ENCODE results near the gene UBE2U.
A peak's percentile ranks its signal among the peaks of the same experiment; 100 is the strongest.
"Not testable (repeated sequence)": the region's sequence is repeated elsewhere in the genome, so short reads cannot be mapped to it uniquely, and the experiment has no call there.

UBE2U gene

DNA sequence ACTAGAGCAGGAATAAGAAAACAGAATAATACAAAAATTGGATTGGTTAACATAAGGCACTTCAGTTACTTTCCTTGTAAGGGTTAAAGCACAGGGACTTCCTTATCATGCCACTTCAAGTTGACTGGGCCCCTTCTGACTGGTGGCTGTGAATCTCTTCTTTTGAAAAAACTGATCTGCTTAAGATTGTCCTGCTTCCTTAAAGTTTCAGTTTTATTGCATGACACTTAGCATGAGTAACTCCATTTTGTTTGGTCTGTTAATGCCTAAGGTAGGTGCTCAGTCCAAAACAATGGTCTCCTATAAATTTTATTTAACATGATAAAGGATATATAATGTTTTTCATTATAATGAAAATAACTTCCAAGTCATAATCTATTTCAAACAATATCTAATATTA is 37.6 kb downstream of the UBE2U start:
- no peak for DNase-seq (ENCODE audit: low read depth)

DNA sequence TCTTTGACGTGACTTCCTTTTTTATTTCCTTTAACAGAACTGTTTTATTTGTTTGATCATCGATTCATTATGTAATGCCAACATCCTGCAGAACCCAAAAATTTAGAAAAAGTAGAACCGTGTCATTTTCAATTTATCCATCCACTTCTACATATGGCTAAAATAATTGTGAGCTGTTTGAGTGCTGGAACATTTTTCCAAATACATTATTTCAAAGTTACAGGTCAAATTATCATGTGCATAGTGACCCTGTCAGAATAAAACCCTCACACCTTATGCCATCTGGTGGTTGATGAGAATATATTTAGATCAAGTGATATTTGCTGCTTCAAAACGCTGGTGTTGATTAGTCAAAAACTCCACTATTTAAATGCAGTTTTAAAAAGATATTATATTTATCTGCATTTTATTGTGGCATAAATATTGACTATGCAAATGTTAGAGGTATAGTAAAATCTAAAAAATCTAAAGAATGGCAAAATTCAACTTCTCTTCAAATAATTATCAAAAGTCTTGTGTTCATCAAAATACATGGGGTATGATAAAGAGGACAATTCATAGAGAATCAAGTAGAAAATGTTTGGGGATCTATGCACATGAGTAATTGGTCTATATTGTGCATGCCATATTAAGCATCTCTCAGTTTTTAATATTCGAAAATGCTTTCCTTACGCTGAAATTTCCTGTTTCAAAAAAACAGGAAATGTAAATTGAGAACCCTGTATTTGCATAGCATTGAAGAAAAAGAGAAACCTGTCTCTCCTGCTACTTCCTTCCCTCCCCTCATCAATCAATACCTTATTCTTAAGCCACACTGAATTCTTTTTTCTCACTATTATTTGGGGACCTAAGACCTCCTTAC is 39.7 kb downstream of the UBE2U start:
- DNase-seq (ENCODE audit: low read depth), result no peak

DNA sequence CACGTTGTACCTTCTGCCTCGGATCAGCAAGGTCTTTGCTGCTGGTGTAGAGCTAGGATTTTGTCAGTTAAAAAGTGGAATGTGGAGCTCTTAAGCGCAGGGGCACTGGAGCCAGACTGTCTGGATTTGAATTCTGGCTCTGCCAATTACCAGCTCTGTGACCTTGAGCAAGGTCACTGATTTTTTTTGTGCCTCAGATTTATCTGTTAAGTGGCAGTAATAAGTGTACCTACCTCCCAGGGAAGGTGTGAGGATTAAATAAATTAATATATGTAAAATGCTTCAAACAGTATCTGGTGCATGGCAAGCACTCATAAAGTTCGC is 40.3 kb downstream of the UBE2U start:
- no peak for DNase-seq (ENCODE audit: low read depth)

DNA sequence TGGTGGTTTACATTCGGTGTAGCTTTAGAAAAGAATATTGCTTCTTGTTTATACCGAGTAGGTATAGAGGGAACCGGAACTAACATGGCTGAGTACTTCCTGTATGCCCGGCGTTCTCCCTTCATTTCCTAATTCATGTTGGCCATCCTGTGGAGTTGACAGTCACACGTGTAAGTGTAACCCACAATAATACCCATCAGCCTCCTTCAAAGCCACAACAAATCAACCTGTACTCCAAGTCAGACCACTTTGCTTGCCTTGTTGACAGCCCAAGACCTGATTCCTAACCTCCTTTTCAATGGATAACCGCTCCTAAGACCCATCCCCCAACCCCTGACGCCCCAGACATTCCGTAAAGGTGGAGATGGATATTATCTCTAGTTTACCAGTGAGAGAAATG is 42.1 kb downstream of the UBE2U start:
- no peak for DNase-seq (ENCODE audit: low read depth)

DNA sequence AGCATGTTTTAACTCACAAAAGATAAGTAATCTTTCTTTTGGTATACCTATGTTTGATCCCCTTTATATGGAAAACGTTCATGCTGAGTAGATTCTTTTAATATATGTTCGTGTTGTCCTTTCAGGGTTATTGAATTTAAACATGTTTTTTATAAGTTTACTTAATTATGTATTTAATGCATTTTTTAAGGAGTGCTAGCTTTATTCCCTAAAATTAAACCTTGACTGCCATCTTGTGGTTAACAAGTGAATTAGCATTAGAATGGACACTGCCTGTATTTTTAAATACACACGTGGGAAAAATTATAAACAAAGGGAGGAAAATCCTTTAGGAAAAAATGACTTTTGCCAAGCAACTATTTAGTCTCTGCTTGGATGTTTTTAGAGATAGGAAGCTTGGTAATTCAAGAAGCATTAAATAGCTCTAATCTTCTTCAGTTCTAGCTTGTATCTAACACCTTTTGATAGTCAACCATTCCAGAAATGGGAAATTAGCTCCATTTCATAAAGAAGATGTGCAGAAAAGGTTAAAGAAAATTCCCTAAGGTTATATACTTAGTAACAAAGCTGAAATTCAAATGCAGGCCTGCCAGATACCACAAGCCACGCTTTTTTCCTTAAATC is 43.0 kb downstream of the UBE2U start:
- no peak for DNase-seq (ENCODE audit: low read depth)

DNA sequence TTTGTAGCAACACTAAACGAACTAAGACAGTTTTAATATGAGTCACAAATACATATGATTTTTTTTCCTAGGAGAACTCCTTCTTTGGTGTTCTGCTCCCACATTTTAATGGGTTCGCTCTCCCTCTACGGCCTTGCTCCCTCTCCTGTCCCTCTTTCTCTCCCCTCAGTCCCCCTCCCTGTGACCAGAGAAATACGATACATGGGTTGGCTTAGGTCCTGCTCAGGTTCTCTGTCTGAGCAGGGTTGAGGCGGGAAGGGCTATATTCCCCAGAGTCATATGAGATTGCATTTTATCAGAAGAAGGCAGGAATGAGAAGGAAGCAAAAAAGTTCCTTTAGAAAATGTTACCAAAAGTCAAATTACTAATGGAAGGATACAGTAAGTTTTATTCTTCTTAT is 44.6 kb downstream of the UBE2U start:
- no peak for DNase-seq (ENCODE audit: low read depth)

DNA sequence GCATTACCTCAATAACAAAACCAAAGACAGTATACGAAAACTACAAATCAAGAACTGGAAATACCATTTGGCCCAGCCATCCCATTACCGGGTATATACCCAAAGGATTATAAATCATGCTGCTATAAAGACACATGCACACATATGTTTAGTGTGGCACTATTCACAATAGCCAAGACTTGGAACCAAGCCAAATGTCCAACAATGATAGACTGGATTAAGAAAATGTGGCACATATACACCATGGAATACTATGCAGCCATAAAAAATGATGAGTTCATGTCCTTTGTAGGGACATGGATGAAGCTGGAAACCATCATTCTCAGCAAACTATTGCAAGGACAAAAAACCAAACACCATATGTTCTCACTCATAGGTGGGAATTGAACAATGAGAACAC is 47.0 kb downstream of the UBE2U start:
- DNase-seq (ENCODE audit: low read depth), result not testable (repeated sequence)

DNA sequence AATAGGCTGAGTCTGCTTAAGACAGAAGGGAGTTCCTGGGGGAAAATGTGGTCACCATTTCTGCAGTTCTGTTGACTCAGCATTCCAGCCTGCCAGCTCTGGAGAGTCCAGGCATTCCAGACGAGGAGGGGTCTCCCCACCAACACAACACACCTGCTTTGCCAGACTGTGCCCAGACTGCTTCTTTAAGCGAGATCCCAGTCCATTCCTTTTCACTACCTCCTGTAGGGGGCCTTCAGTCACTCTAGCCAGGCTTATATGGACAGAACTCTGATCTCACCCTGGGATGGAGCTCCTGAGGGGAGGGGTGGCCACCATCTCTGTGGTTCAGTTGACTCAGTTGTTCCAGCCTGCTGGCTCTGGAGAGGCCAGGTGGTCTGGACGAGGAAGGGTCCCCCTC is 48.5 kb downstream of the UBE2U start:
- DNase-seq (ENCODE audit: low read depth), result no peak

DNA sequence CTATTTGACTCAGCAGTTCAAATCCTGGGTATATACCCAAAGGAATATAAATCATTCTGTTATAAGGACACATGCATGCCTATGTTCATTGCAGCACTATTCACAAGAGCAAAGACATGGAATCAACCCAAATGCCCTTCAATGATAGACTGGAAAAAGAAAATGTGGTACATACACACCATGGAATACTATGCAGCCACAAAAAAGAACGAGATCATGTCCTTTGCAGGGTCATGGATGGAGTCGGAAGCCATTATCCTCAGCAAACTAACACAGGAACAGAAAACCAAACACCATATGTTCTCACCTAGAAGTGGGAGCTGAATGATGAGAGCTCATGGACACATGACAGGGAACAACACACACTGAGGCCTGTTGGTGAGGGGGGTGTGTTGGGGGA is 53.8 kb downstream of the UBE2U start:
- not testable (repeated sequence) for DNase-seq (ENCODE audit: low read depth)

DNA sequence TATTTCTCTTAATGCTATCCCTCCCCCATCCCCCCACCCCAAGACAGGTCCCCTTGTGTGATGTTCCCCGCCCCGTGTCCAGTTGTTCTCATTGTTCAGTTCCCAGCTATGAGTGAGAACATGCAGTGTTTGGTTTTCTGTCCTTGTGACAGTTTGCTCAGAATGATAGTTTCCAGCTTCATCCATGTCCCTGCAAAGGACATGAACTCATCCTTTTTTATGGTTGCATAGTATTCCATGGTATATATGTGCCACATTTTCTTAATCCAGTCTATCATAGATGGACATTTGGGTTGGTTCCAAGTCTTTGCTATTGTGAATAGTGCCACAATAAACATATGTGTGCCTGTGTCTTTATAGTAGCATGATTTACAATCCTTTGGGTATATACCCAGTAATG is 55.0 kb downstream of the UBE2U start:
- DNase-seq (ENCODE audit: low read depth), result not testable (repeated sequence)

DNA sequence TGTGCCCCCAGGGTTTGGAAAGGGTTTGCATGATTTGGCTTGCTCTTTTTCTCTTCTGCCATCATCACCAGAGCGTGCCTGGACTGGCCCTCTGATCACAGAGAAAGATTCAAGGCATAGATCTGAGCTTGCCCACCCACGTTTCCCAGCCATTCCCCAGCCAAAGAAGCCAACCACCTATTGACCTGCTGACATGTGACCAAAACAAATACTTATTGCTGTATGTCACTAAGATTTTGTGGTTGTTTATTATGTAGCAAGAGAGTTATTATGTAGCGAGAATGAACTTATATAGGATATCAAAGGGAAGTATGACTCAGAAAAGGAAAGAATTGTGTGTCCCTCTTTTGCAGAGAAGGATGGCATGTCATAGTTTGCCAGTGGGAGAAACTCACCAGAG is 59.9 kb downstream of the UBE2U start:
- DNase-seq (ENCODE audit: low read depth), result no peak

DNA sequence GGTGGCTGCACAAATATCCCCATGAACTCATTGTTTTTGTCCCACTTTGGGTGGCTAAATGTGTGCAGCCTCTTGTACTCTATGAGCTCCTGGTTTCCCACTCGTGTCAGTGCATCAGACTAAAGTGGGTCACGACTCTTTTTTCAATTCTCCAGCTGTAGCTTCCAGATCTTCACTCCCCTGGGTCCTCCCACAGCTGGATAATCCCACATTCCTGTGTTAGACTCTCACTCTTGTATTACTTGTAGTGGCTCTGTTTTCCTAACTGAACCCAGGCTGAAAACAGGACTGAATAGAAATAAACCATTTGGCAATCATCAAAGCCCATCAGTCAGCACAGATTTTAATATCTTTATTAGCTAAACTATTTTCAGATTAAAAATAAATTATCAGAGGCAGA is 60.4 kb downstream of the UBE2U start:
- no peak for DNase-seq (ENCODE audit: low read depth)

DNA sequence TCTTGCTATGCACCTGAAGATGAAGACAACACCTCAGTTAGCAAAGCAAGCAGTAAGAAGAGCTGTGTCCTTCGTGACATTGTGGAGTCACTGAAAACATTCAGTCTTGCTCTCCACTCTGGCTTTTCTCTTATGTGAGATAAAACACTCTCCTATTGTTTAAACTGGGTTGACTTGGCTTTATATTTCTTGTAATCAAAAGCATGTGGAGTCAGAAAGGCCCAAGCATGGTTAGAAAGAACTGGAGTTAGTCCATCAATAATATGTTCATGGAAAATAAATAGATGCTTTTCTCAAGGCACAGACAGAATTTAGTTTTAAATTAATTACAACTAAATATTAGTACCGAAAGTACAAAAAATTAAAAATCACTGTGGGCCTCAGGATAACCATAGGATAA is 61.7 kb downstream of the UBE2U start:
- no peak for DNase-seq (ENCODE audit: low read depth)

DNA sequence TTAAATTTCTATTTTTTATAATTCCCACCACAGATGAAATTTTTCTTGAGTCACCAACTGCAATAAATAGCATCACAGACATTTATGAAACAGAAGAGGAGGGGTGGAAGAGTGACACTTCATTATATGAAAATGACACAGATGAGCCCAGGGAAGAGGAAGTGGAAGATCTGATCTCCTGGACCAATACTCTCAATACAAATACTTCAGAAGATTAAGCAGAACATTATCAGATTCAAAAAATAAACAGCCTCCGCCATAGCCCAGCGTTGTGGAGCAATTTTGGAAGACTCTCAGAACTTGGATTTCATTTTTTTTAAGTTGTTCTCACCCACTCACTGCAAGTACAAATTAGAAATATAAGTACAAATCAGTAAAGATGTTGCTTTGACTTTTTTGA is 63.6 kb downstream of the UBE2U start:
- DNase-seq (ENCODE audit: low read depth), result no peak

DNA sequence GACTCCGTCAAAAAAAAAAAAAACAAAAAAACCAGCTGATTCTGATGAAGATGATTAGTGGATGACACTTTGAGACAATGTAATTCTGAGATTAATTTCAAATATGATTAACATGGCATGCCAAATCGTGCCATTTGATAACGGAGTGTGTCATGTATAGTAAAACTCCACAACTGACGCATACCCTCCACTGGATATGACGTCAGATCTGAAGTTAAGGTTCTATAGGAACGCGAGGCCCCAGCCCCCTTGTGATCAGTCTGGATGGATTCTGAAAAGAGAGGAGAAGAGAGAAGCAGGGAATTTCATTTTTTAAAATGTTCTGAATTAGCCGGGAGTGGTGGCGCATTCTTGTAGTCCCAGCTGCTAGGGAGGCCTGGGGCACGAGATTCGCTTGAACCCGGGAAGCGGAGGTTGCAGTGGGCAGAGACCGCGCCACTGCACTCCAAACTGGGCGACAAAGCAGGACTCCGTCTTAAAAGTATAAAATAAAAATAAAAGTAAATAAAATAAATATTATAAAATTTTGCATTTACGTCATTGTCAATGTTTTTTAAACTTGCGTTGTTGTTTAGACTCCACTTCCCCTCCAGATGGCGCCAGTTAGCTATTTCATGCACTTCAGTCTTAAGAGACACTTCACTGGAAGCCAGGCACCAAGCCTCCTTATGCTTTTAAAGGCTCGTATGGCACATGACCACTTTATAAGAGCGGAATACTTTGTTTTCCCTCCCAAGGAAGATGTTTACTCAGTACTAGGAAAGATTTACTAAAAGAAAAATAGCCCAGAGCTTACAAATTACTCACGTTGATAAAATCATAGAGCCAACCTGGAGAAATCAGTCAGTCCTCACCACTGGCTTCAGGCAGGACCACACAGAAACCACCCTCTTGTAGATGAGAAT is 65.5 kb downstream of the UBE2U start:
- peak; percentile 49 for DNase-seq (ENCODE audit: low read depth)

DNA sequence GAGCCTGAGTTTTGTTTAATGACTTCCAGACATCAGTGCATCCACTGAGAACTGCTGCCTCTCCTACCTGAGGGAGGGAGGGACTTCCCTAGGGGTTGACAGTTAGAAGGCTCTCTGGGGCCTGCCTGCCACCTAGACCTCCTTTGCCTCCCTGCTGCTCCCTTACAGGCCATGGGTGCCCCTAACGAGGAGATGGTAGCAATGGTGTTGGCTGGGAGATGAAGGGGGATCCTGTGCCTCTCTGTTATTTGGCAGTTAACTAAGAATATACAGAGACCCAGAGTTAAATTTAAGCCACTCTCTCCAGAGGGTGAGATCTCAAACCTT is 66.1 kb downstream of the UBE2U start:
- DNase-seq (ENCODE audit: low read depth), result no peak

DNA sequence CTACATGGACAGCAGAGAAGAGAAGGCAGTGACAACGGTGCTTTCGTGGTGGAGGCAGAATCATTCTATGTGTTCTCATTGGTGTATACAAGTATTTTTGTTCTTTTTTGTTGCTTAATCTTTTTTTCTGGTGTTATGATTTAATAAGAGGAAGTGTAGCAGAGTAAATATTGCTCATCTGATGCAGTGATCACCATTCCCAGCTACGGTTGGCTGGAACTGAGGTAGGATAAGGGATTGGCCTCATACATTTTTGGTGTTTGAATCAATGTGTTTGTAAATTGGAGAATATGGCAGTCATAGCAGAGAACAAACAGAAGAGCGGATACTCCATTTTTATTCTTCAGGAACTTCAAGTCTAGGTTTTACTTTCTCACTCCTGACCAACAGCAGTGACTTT is 76.6 kb downstream of the UBE2U start:
- DNase-seq (ENCODE audit: low read depth), result no peak

DNA sequence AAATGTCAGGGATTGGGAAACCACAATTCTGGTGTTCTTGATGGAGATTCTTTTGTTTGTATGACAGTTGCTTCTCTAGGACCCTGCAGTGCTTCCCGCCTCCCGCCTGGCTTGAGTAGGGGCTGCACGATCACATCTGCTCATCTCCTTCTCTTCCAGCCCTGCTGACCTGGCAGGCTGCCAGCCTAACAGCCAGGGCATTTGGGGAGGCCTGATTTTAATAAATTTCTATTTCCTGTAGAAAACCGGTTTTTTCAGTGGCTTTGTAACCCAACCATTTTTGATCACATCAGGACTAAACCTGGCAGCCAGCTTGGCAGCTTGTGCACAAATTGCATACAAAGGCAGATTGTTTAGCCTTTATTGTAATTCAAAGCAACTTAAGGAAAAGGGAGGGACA is 78.9 kb downstream of the UBE2U start:
- no peak for DNase-seq (ENCODE audit: low read depth)

DNA sequence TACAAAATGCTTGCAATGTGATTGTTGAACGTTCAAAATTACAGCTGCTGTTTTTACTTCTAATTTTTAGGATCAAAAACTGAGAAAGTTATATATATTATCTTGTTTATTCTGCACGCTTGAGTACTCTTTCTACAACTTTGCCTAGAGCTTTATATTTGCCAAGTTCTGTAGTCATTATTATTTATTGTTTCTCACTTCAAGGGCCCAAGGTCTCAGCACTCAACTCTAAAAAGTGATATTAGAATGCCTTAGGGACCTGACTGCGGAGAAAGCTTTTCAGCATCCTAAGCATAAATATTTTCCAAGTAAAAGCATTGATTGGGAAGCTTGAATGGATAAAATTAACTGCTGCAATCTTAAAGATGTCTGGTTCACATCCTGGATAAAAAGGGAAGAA is 83.6 kb downstream of the UBE2U start:
- no peak for DNase-seq (ENCODE audit: low read depth)

DNA sequence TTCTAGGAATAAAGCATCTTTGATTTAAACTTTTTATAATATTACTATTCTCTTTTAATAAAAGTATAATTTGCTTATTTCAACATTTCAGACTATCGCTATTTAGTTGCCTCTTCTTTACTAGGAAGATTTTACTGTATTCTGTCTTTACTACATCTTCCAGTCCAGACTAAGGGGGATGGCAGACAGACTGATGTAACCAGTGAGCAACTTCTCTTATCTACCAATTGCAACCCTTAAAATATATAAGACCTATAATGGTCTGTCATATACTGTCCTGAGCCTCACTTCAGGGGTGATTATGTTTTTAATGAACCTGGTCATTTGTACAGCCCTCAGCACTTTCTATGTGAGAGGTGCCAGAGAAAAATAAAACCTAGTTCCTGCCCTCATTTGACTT is 87.0 kb downstream of the UBE2U start:
- no peak for DNase-seq (ENCODE audit: low read depth)

DNA sequence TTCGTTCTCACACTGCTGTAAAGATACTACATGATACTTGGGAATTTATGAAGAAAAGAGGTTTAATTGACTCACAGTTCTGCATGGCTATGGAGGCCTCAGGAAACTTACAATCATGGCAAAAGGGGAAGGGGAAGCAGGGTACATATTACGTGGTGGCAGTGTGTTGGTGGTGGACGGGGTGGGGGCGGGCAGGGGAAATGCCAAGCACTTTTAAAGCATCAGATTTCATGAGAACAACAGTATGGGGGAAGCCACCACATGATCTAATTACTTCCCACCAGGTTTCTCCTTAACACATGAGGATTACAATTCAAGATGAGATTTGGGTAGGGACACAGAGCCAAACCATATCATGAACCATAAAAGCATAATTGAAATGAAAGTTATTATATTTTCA is 88.5 kb downstream of the UBE2U start:
- DNase-seq (ENCODE audit: low read depth), result no peak

DNA sequence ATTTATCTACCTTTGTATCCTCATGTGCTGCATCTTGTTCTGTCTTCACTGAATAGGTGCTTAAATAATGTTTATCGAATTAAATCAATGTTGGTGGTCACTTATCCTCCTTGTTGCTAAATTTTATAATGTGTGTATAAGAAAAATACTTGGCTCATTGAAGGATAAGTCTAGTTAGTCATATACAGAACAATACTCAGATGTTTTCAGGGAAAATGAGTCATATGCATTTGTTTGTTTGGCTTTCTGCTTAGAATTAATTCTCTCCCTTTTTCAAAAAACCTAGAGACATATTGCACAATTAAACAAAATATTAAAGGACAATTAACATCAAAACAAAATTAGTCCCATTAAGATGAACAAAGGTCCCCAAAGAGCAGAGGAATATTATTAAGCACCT is 89.0 kb downstream of the UBE2U start:
- DNase-seq (ENCODE audit: low read depth), result no peak

DNA sequence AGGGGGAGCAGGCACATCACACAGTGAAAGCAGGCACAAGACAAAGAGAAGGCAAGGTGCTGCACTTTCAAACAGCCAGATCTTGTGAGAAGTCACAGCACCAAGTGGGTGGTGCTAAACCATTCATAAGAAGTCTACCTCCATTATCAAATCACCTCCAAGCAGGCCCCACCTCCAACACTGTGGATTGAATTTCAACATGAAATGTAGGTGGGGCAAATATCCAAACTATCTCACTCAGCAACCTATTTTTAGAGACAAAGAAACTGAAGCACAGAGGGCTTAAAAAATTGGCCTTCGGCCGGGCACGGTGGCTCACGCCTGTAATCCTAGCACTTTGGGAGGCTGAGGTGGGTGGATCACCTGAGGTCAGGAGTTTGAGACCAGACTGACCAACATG is 90.4 kb downstream of the UBE2U start:
- no peak for DNase-seq (ENCODE audit: low read depth)

Measured in stimulated activated CD8-positive, alpha-beta memory T cell treated with anti-CD3 and anti-CD28 coated beads, Interleukin-12 subunit alpha, Interleukin-12 subunit beta, amount 100 ng/mL, for 1 hour (primary cell).